Cerebellar cortex (tissue), 1 donor: Measurements from ENCODE around the gene RAB27A.
A peak's percentile ranks its signal among the peaks of the same experiment; 100 is the strongest.
"Not testable (repeated sequence)": the region's sequence is repeated elsewhere in the genome, so short reads cannot be mapped to it uniquely, and the experiment has no call there.

Experiments
- DNase-seq: peaks from one replicate; pipeline ENCODE4 v3.0.0-alpha.2; 2015; ENCODE audit warnings: low spot score

RAB27A gene

GRCh38 chr15:55289746-55290527 lies at the start of gene RAB27A:
Gene RAB27A, minus strand, starts transcription at chr15:55289813. Its CDS starts 54,879 bp downstream, at chr15:55234934.
- peak; percentile 49 for DNase-seq

GRCh38 chr15:55337160-55337559 lies 47.5 kb upstream of the RAB27A start:
- no peak for DNase-seq

GRCh38 chr15:55334997-55335396 lies 45.4 kb upstream of the RAB27A start:
- no peak for DNase-seq

- DNase-seq: no peak
These were observed 44.8 kb upstream of the RAB27A start for GRCh38 chr15:55334371-55334770.

- no peak for DNase-seq
These were observed 37.8 kb upstream of the RAB27A start for GRCh38 chr15:55327387-55327786.

GRCh38 chr15:55322467-55322866 lies 32.9 kb upstream of the RAB27A start:
- DNase-seq: no peak

- DNase-seq: no peak
These were observed 31.4 kb upstream of the RAB27A start for GRCh38 chr15:55320963-55321362.

GRCh38 chr15:55320238-55320550 lies 30.6 kb upstream of the RAB27A start:
- DNase-seq: peak; percentile 3

GRCh38 chr15:55319537-55320237 lies 30.1 kb upstream of the RAB27A start:
- peak; percentile 22 for DNase-seq

- DNase-seq: peak; percentile 89
These were observed 29.2 kb upstream of the RAB27A start, which contains the start of the genes PIGB and PIGBOS1 for GRCh38 chr15:55318588-55319494. Gene PIGB, plus strand, starts transcription at chr15:55319222. Its CDS starts 29 bp downstream, at chr15:55319251. Gene PIGBOS1, minus strand, starts transcription at chr15:55319123. Its CDS starts 1,331 bp downstream, at chr15:55317792.

GRCh38 chr15:55302801-55303200 lies 13.2 kb upstream of the RAB27A start:
- DNase-seq: not testable (repeated sequence)

- no peak for DNase-seq
These were observed 7.7 kb upstream of the RAB27A start for GRCh38 chr15:55297315-55297714.

- peak; percentile 83 for DNase-seq
These were observed 980 bp upstream of the RAB27A start for GRCh38 chr15:55290528-55291057.

GRCh38 chr15:55289011-55289745 lies 435 bp downstream of the RAB27A start:
- peak; percentile 55 for DNase-seq

- DNase-seq: no peak
These were observed 1.5 kb downstream of the RAB27A start for GRCh38 chr15:55288006-55288717.

- DNase-seq: not testable (repeated sequence)
These were observed 3.0 kb downstream of the RAB27A start for GRCh38 chr15:55286442-55287189.

- DNase-seq: no peak
These were observed 5.2 kb downstream of the RAB27A start for GRCh38 chr15:55284426-55284825.

- DNase-seq: no peak
These were observed 6.0 kb downstream of the RAB27A start for GRCh38 chr15:55283379-55284147.

GRCh38 chr15:55282284-55282833 lies 7.3 kb downstream of the RAB27A start:
- no peak for DNase-seq
